Tibial nerve (tissue), 3 donors: ENCODE results near the gene ADGRG1.

Experiments
- CTCF ChIP-seq, 5 experiments: fragments of 200-600 bp in 3 of 5; fragments of 450-650 bp in 2 of 5; sonication (generic) in 3 of 5; IDR thresholded peaks; one replicate each; pipeline ENCODE4 v1.5.1; 2016 to 2019; ENCODE audit warnings: antibody characterized with exemption in 5 of 5, mild to moderate bottlenecking in 3 of 5, moderate library complexity in 2 of 5
- POLR2A ChIP-seq, 2 donors: fragments of 450-650 bp; IDR thresholded peaks; one replicate each; pipeline ENCODE4 v1.6.1; 2017; ENCODE audit warnings: antibody characterized with exemption in 2 of 2, mild to moderate bottlenecking in 2 of 2, moderate library complexity in 2 of 2

GRCh38 chr16:57613514-57613913, 14.9 kb upstream of the ADGRG1 start:
- no peak for TF ChIP-seq CTCF (IDR thresholded peaks at IDR 0.05)
- TF ChIP-seq POLR2A (IDR thresholded peaks at IDR 0.05) = no peak
